CD14-positive monocyte (primary cell): Measurements from ENCODE around the gene CHID1. TPM values are rescaled to one million over a fixed set of nuclear protein-coding genes. Genes with fewer than 3 reads are reported as not detected.

Experiments used
- DNase-seq, 3 donors: peaks; one replicate each; pipeline ENCODE4 v3.0.0-alpha.2; 2011 to 2022
- H2AFZ ChIP-seq: 2 replicates; pipeline ENCODE4 v1.6.0; 2012; ENCODE audit warnings: mild to moderate bottlenecking, low read depth, low read length, inconsistent platforms; ENCODE audit not compliant: insufficient read depth, poor library complexity, severe bottlenecking
- H3K27ac ChIP-seq, 2 donors: 1 replicate in 1 of 2; 2 replicates in 1 of 2; pipeline ENCODE4 v1.5.1; 2012 to 2013; ENCODE audit warnings: low read length in 2 of 2, control low read depth in 1 of 2, inconsistent platforms in 1 of 2, low read depth in 1 of 2, mild to moderate bottlenecking in 1 of 2
- H3K27me3 ChIP-seq, 2 donors: one replicate each; pipeline versions ENCODE4 v1.6.0 to v1.6.1; 2011 to 2013; ENCODE audit warnings: low read length in 2 of 2; ENCODE audit not compliant: control insufficient read depth in 2 of 2, insufficient read depth in 2 of 2
- H3K36me3 ChIP-seq, 2 donors: replicated peaks in 1 of 2; 1 replicate in 1 of 2; 2 replicates in 1 of 2; pipeline versions ENCODE4 v1.5.1 to v1.6.1; 2012 to 2013; ENCODE audit warnings: low read length in 2 of 2, control low read depth in 1 of 2, inconsistent platforms in 1 of 2, mild to moderate bottlenecking in 1 of 2; ENCODE audit not compliant: insufficient read depth in 2 of 2, control insufficient read depth in 1 of 2
- H3K4me1 ChIP-seq, 2 donors: 1 replicate in 1 of 2; 2 replicates in 1 of 2; pipeline versions ENCODE4 v1.5.1 to v1.6.1; 2012 to 2013; ENCODE audit warnings: low read length in 2 of 2, control low read depth in 1 of 2, inconsistent platforms in 1 of 2, mild to moderate bottlenecking in 1 of 2, moderate library complexity in 1 of 2; ENCODE audit not compliant: insufficient read depth in 2 of 2, control insufficient read depth in 1 of 2
- H3K4me2 ChIP-seq: replicated peaks from 2 replicates; pipeline ENCODE3; 2012; ENCODE audit warnings: low read length, moderate library complexity, mild to moderate bottlenecking; ENCODE audit not compliant: poor library complexity, severe bottlenecking; ENCODE audit errors: extremely low read depth
- H3K4me3 ChIP-seq, 3 experiments: fragments of 200-600 bp in 1 of 3; sonication (generic) in 1 of 3; replicated peaks in 1 of 3; 1 replicate in 2 of 3; 2 replicates in 1 of 3; pipeline ENCODE4 v1.5.1; 2011 to 2013; ENCODE audit warnings: low read length in 3 of 3, mild to moderate bottlenecking in 3 of 3, control low read depth in 2 of 3, low read depth in 2 of 3, inconsistent platforms in 1 of 3, moderate library complexity in 1 of 3
- H3K79me2 ChIP-seq: 2 replicates; pipeline ENCODE4 v1.6.0; 2012; ENCODE audit warnings: mild to moderate bottlenecking, control low read depth, inconsistent platforms, low read length, moderate library complexity; ENCODE audit not compliant: insufficient read depth
- H3K9ac ChIP-seq: 2 replicates; pipeline ENCODE4 v1.6.0; 2017; ENCODE audit warnings: low read length, mild to moderate bottlenecking; ENCODE audit not compliant: insufficient read depth, poor library complexity, severe bottlenecking
- H3K9me3 ChIP-seq, 2 donors: replicated peaks in 1 of 2; 1 replicate in 1 of 2; 2 replicates in 1 of 2; pipeline versions ENCODE4 v1.5.1 to v1.6.1; 2012 to 2013; ENCODE audit warnings: low read length in 2 of 2, control low read depth in 1 of 2; ENCODE audit not compliant: control insufficient read depth in 1 of 2, insufficient read depth in 1 of 2
- H4K20me1 ChIP-seq: 2 replicates; pipeline ENCODE4 v1.6.0; 2012; ENCODE audit warnings: mild to moderate bottlenecking, low read length, control low read depth, moderate library complexity; ENCODE audit not compliant: insufficient read depth
- H3K27ac Mint-ChIP-seq, 7 donors: one replicate each; pipeline ENCODE4 v1.8.0; 2020; ENCODE audit warnings: mild to moderate bottlenecking in 7 of 7, mixed read lengths in 7 of 7, moderate library complexity in 6 of 7, inconsistent platforms in 2 of 7
- H3K27me3 Mint-ChIP-seq, 3 donors: one replicate each; pipeline ENCODE4 v1.8.0; 2021 to 2022; ENCODE audit warnings: low read depth in 3 of 3, mild to moderate bottlenecking in 3 of 3, mixed read lengths in 3 of 3, moderate library complexity in 3 of 3, inconsistent platforms in 1 of 3
- H3K36me3 Mint-ChIP-seq, 2 donors: one replicate each; pipeline ENCODE4 v1.8.0; 2020; ENCODE audit warnings: mixed read lengths in 2 of 2, inconsistent platforms in 1 of 2, mild to moderate bottlenecking in 1 of 2
- H3K4me1 Mint-ChIP-seq: one replicate; pipeline ENCODE4 v1.8.0; 2020; ENCODE audit warnings: mild to moderate bottlenecking, mixed read lengths
- H3K4me3 Mint-ChIP-seq, 2 donors: one replicate each; pipeline ENCODE4 v1.8.0; 2020; ENCODE audit warnings: mild to moderate bottlenecking in 2 of 2, mixed read lengths in 2 of 2, moderate library complexity in 1 of 2
- H3K9me3 Mint-ChIP-seq, 7 donors: one replicate each; pipeline ENCODE4 v1.8.0; 2020 to 2022; ENCODE audit warnings: mixed read lengths in 7 of 7, mild to moderate bottlenecking in 6 of 7, moderate library complexity in 6 of 7, inconsistent platforms in 2 of 7
- CTCF ChIP-seq: fragments of 200-600 bp; IDR thresholded peaks from one replicate; pipeline ENCODE4 v1.8.0; 2022; ENCODE audit warnings: antibody characterized with exemption, mild to moderate bottlenecking
- WGBS: methylation state at CpG from one replicate; pipeline ENCODE4 v1.1.5; 2013; ENCODE audit warnings: missing lambda C conversion rate; ENCODE audit not compliant: insufficient coverage; 5-methylcytosine and 5-hydroxymethylcytosine counted together
- intact Hi-C, 2 donors: fragments of 100-400 bp; cut with micrococcal nuclease; formaldehyde crosslinking; loops; one replicate each; pipeline versions ENCODE4 v1.15.0 to v1.15.1; 2023
- polyA plus RNA-seq, 3 donors: library from polyadenylated mRNA; depleted of rRNA in 1 of 3; unstranded in 2 of 3; stranded (reverse) in 1 of 3; fragments of 300-500 nt in 2 of 3; fragments of >200 nt in 1 of 3; fragmentation: Illumina TruSeq in 2 of 3; gene quantifications; 1 replicate in 2 of 3; 2 replicates in 1 of 3; pipeline ENCODE4 v1.2.3, GENCODE V29; 2012 to 2021

The CHID1 gene
- polyA plus RNA-seq, 3 donors = 23.2 to 45.4 (median 45.0) TPM

- H3K9me3 Mint-ChIP-seq = no peaks in the 10 kb centered on the region
- H3K4me1 Mint-ChIP-seq = no peaks in the 10 kb centered on the region
- no peaks in the 10 kb centered on the region for H4K20me1 ChIP-seq
- H3K36me3 Mint-ChIP-seq = peaks cover 33 to 47% of the 10 kb centered on the region in 2 donors
- H3K36me3 ChIP-seq = peaks cover 45 to 48% of the 10 kb centered on the region in 2 donors
- H3K9me3 ChIP-seq = no peaks in the 10 kb centered on the region
- no peaks in the 10 kb centered on the region for H3K27me3 Mint-ChIP-seq
- H2AFZ ChIP-seq = no peak overlapping the region
- no peak overlapping the region for H3K4me2 ChIP-seq
- intact Hi-C loops = no loop called here
- no peak overlapping the region for H3K9ac ChIP-seq
- WGBS = 96% methylated on average over 7 of the region's 10 CpGs
- H3K27me3 ChIP-seq = no peaks in the 10 kb centered on the region
- no peak overlapping the region for H3K4me3 Mint-ChIP-seq
- H3K27ac Mint-ChIP-seq = no peak overlapping the region
- no peak overlapping the region for H3K4me3 ChIP-seq
- no peaks in the 10 kb centered on the region for H3K79me2 ChIP-seq
- no peak for TF ChIP-seq CTCF
- no peak overlapping the region for H3K27ac ChIP-seq
- no peak for DNase-seq
- no peaks in the 10 kb centered on the region for H3K4me1 ChIP-seq
These were observed 12.5 kb downstream of the CHID1 start for GRCh38 chr11:898143-898511.

GRCh38 chr11:897253-898142, 13.1 kb downstream of the CHID1 start:
- Histone ChIP-seq H3K27ac (no peak overlapping the region), H2AFZ (no peak overlapping the region), H3K4me1 (no peaks in the 10 kb centered on the region), H3K4me3 (no peak overlapping the region), H3K4me2 (no peak overlapping the region), H3K9me3 (no peaks in the 10 kb centered on the region), H3K79me2 (no peaks in the 10 kb centered on the region), H3K27me3 (no peaks in the 10 kb centered on the region), H3K36me3 (peaks cover 39 to 42% of the 10 kb centered on the region in 2 donors), H3K9ac (no peak overlapping the region), H4K20me1 (no peaks in the 10 kb centered on the region)
- Mint-ChIP-seq H3K4me3 (no peak overlapping the region), H3K4me1 (no peaks in the 10 kb centered on the region), H3K27ac (no peak overlapping the region), H3K9me3 (no peaks in the 10 kb centered on the region), H3K27me3 (no peaks in the 10 kb centered on the region), H3K36me3 (peaks cover 27 to 40% of the 10 kb centered on the region in 2 donors)
- intact Hi-C loops = no loop called here
- DNase-seq = no peak
- no peak for TF ChIP-seq CTCF
- WGBS = 98% methylated on average over 9 of the region's 17 CpGs
